NOMO-1 treated with dmso at 0.1 percent for 144 hours (cell line): ENCODE measurements around the gene C1orf174.

Source experiments
- DNase-seq: peaks from one replicate; lab custom pipeline; 2025; ENCODE audit not compliant: unreplicated experiment; lab: John Stamatoyannopoulos, UW

Gene C1orf174

DNA sequence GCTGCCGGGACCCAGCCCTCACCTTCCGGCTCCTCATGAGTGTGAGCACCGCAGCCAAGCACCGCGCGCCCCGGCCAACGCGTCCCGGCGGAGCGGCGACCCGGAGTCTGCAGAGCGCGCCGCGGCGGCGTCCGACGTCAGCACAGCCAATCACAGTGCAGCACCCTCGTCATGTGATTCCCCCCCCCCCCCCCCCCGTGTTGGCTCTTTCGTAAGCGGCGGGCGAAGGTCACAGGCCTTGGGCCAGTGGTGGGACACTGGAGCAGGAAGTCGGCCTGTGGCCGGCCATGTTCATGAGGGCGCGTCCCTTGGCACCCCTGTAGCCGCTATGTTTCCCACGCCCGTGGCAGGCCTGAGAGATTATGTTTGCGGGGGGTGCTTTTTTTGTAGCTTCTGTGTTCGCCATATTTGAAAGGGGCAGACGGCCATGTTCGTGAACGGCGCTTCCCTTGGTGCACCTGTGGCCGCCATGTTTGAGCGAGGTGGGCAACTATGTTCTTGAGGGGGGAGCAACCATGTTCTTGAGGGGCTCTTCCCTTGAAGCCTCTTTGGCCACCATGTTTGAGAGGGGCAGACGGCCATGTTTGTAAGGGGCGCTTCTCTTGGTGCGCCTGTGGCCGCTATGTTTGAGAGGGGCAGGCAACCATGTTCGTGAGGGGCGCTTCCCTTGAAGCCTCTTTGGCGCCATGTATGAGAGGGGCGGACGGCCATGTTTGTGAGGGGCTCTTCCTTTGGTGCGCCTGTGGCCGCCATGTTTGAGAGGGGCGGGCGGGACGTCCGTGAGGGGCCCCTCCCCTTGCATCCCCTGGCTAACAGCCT lies at the start of gene C1orf174:
Gene C1orf174 (minus strand): TSS at position 123 of the 819 bp plus-strand sequence. CDS start 86 bp downstream, at position 37.
- DNase-seq: peak; percentile 94

DNA sequence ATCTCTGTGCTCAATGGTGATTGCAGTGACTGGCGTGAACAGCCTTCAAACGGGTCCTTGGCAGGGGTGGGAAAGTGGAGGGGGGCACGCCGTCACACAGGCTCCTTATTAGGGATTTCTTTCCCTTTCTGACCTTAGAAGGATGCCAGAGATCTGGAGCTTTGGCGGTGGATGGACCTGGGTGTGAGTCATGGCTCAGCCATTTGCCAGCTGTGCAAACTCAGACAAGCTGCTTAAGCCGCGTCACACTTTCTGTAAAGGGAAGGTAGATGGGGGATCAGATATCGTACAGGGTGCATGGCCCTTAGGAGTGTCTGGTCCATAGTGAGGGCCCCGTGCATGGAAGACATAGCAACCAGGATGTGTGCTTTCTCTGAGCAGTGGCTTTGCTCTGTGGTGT lies 48.3 kb upstream of the C1orf174 start:
- DNase-seq: no peak

DNA sequence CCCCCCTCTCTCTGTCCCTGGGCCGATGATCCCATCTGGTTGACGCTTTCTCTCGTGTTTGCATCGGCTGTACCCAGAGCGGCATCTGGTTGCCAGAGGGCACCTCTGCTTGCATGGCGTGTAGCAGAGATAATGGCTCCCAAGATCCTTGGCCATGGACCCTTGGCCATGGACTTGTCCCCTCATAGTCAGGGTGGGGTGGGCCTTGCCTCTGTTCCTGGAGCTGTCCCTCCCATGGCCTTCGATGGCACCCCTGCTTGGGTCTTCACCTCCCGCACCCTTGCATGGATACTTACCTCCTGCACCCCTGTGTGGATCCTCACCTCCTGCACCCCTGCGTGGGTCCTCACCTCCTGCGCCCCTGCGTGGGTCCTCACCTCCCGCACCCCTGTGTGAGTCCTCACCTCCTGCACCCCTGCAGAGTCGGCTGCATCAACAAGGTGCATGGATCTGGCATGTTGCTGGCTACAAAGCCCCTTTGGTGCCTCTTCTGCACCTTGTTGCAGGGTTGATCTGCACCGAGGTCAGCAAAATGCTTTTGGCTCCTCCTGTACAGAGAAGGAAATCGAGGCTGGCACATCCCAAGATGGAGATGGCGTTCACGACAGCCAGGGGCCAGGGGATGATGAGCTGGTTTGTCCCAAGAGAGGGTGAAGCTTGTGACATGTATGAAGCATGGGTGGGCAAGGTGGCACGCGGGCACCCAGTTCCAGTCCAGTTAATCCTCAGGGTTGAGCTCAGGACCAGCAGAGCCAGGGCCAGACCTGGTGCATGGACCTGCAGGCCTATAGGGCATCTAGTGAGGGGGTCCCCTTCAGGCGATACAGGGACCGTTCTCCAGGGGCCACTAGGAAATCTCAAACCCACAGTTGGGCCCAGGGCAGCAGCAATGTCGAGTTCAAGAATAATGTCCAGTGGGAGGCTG lies 46.1 kb upstream of the C1orf174 start:
- DNase-seq: no peak

DNA sequence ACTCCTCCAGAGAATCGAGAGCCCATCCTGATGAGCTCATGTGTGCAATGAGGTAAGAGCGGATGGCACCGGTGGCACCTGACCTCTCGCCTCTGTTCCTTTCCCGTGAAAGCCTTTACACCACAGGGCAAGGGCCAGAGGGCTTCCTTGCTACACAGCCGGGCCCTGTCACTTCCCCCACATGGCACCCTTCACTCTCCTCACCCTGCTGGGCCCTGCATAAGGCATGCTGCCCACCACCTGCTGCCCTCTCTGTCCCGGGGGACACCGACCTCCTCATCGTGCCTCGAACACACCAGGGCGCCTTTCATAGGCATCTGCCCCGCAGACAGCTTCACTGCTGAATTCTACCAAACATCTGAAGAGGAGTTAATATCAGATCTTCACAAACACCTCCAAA lies 45.1 kb upstream of the C1orf174 start:
- no peak for DNase-seq

DNA sequence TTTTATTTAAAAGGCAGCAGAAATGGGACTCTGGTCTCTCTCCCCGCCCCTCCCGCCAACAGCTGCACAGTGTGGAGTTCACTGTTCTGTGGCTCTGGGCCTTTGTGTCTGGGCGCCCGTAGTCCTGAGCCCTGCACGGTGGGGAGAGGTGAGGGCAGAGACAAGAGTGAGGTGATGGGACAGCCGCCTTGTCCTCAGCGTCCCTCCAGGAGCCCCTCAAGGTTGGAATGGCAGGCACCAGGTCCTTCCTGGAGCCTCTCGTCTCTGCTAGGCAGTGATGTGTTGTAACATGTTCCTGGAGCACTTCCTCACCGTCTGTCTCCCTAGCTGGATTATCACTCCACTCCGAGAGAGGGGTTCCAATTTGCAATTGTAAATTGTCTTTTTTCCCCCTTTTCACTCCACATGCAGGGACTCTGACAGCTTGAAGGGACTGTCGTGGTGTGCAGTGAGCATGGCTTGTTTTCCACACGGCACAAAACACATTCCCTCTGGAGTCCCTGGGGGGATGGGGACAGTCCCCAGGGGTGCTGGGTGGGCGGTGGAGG lies 44.6 kb upstream of the C1orf174 start:
- no peak for DNase-seq

DNA sequence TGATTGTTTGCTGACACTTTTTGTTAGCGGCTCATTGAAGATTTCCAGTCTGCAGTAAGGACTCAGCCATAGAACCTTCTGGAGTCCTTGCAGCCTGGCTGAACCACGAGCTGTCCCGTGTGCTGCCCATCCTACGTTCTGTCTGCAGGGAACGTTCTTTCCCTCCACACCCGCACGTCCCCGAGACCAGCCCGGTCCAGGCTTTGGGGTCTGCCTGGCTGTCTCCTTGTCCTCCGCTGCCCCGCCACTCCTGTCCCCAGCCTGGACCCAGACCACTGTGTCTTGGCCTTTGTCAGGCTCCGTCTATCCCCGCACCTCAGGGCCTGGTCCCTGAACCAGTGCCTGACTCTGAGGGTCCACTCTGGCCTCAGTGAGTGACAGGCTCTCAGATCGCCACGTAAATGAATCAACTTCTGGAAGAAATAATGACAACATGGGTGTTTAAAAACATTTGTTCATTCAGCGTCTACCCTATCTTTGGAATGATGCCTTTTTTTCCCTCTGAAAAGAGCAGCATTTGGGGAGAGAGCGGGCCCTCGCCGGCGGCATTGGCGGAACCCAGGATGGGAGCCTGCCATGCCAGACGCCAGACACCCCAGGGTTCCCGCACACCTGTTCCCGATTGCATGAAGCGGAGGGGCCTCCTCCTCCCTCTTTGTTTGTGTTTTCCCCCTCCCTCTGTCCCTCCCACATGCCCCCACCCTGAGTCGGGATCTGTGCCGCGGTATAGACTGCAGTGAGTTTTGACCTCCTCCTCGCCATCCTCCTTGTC lies 43.9 kb upstream of the C1orf174 start:
- DNase-seq: no peak

DNA sequence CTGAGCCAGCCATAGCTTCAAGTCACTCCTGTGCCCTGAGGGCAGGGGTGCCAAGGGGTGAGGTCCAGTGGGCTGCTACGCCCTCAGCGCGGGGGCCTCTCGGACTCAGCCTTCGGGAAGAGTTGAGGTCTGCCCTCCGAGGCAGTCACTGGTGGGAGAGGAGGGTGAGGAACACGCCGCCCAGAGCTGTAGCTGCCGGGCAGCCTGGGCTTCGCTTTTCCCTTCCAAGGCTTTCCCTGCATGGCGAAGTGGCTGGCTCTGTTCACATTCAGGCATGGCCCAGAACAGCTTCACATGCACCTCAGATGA lies 43.0 kb upstream of the C1orf174 start:
- DNase-seq: no peak

DNA sequence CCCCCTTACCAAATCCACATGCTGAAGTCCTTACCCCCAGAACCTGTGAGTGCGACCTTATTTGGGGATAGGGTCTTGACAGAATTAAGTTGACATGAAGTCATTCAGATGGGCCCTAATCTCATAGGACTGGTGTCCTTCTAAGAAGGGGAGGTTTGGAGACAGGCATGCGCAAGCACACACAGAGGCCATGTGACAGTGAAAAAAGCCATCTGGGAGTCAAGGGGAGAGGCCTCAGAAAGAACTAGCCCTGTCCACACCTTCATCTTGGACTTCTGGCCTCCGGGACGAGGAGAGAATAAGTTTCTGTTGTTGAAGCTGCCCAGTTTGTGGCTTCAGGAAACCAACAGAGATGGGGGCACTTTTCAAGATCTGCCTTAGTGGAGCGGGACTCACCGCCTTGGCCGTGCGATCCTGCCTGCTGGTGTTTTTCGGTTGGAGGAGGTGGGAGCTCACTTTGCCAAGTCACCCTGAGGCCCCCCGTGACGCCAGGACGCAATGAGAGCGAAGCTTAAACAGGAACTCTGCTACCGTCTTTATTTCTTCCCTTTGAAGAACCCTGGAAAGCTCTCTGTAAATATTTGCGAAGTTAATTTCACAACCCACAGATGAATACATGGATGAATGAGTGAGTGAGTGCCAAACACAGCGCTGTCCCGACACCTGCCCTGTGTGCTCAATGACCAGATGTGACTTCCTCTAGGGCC lies 42.5 kb upstream of the C1orf174 start:
- DNase-seq: no peak

DNA sequence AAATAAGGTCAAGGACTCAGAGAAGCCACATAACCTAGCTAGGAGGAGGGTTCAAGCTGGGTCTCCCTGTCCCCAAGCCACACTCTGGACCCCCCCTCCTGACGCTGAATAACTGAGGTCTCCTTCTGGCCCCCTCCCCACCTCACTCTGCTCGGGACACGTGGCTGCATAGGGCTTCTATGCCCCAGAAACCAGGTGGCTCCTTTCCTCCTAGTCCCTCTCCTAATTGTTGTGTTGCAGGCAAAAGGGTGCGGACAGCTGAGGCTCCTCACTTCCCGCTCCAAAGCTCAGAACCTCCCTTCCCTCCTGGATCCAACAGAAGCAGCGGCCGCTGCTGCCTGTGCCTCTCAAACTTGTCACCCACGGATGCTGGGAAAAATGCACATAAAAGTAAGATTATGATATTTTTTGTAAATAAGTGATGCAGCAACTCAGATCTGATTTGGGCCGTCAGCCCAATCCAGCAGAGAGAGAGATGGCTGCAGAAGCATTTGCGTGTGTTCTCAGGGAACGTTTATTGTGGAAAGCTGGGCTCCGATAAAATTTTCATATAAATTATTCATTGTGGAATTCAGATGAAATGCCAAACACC lies 40.8 kb upstream of the C1orf174 start:
- DNase-seq: no peak

DNA sequence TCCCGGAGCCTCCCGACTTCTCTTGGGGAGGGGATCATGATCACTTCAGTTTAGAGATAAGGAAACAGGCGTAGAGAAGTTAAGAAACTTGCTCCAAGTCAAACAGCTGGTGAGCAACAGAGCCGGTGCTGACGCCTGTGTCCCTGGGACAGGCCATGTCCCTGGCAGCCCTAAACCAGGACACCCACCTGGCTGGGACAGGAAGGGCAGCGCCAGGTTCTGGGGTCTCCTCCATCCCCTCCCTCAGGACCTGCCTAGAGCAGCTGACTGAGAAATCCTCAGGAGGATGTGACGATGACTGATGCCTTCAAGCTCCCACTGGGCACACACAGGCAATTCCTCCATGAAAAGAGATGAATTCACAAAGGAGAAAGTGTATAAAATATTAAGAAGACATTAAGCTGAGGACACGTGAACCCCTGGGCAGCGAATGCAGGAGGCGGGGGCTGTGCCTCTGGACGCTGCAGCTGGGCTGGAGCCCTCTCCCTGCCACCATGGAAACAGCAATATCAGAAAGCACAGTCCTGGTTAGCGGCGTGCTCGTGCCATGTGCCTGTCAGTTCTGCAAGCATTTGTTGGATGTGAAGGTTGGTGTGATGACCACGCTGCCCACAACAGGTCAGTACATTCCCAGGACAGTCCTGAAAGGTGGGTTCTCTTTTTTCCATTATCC lies 40.1 kb upstream of the C1orf174 start:
- DNase-seq: no peak

DNA sequence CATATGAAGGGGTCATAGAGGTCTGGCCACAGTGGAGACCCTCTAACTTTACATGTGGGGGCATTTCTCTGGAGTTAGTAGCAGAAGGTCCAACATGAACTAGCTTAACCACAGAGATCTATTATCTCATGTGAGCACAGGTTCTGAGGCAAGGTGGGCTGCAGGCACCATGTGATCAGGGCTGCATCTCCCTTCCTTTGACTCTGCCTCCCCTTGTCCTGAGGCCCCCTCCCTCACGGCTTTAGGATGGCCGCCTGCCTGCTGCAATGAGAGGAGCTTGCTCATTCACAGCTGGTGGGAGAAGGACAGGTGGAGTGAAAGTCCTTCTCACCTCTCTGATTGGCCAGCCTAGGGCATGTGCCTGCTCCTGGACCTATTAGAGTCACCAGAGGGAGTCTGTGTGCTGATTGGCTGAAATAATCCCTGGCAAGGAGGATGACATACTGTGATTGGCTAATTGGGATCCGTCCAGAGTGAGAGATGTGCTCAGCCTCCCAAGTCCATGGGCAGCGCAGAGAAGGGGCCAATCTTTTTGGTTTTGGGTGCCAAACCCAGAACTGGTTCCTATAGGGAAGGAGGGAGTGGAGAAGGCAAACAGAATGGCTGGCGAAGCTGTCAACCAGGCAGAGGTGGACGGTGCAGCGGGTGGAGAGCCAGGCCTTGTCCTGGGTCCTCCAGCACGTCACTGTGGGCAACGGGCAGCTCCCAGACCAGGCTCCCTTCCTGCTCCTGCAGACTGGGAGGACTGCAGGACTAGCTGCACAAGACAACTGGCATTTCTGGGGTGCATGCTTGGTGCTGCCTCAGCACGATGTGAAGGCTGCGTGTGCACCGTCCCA lies 39.4 kb upstream of the C1orf174 start:
- DNase-seq: no peak

DNA sequence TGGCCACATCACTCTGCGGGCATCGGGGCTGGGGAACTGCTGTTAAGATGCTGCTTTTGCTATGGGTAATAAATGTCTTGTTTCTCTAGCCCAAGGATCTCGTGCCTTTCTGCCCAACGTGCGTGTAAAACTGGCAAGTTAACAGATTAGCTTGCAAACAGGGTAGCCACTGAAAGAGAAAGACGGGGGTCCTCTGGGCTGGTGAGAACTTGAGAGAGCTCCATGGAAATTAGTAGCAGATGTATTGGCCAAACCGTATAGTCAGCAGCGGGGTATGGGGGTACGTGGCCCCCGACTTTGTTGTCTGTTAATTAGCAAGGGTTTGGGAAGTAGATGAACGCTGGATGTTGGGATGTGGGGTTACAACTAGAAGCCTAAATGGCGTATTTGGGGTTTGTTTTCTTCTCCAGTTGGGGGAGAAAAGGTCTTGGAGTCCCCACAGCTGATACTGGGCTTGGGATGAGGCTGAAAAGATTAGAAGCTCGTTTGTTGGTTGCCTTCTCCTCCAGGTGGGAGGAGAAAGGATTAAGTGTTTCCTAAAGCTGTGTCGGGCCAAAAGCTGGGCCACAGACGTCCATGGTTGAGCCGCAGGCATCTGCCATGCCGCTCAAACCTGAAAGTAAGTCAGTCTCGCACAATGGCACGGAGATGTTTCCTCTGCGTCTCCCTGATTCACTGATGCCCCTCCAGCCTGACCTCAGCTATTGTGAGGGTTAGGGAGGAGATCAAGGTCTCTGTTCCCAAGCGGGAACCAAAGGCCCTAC lies 32.3 kb upstream of the C1orf174 start:
- DNase-seq: no peak

DNA sequence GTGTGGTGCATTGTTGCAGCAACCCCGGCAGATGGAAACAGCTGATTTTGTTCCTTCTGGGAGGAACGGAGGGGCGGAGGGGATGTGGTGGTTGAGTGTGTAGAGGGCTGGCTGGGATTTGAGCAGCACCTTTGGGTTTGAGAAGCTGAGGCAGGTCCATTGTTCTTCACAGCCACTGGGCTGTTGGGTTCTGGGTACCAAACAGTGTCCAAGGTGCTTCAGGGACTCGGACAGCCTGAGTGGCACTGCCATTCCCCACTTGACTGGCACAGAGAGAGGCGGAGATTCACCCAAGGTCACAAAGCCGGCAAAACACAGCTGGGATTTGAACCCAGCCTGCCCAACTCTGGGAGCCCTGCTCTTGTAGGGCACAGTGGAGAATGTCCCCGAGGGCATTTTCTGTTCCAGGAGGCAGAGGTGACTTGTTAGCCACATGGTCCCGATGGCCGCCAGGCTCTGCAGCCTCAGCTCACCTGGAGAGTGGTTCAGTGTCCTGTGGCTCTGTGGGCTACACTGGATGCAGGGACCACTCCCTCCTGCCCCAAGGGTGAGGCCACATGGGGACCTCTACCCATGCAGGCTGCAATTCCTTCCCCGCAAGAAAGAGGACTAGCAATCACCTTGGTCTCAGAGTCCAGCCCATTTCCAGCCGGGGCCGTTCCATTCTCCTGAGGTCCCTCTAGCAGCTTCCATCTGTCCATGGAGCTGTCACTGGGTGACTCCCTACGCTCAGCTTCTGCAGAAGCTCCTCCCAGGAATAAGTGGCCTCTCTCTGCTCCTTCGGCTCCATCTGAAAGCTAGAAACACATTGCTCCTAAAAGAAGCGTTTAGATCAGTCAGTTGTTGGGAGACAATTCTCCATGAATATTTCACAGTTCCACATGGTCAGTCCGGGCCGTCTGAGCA lies 31.2 kb upstream of the C1orf174 start:
- no peak for DNase-seq

DNA sequence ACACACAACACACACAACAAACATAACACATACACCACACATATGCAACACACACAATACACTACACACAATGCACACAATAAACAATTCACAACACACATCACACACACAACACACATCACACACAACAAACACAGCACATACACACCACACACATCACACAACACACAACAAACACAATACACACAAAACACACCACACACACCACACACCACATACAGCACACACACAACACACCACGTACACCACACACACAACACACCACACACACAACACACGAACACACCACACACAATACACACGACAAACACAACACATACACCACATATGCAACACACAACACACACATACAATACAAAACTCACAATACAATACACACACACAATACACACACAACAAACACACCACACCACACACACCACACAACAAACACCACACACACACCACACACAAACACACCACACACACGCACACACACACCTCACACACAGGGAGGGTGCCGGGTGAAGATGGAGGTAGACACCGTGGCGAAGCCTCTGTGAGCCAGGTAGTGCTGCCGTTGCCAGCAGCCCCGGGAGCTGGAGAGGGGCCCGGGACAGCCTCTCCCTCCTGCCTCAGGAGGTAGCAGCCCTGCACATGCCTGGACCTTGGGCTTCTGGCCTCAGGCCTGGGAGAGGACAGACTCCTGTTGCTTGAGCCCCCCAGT lies 30.4 kb upstream of the C1orf174 start:
- DNase-seq: no peak

DNA sequence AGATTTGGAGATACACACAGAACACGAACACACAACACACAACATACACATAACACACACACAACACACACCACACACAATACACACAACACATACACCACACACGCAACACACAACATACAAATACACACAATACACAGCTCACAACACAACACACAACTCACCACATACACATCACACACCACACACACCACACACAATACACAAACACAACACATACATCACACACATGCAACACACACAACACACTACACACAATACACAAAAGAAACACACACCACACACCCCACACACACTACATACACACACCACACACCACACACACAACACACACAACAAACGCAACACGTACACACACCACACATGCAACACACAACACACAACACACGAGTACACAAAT lies 29.1 kb upstream of the C1orf174 start:
- DNase-seq: no peak

DNA sequence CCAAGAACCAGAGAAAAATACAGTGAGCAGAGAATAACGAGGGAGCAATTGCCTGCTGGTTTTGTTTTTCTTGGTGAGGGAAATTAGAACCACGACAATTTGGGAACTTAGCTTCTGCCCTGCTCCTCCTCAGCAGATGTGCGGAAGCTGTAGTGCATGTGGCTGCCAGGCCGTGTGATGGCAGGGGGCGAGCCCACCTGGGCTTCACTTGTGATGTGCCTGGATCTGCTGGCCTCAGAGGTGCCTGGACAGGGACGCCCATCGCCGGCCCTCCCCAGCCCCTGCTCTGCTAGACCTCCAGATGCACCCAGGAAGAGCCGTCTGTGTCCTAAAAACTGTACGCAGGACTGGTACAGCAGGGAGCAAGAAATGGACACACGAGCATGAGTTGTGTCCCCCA lies 28.5 kb upstream of the C1orf174 start:
- no peak for DNase-seq
